Measurements from ENCODE around the gene PRM2. TPM values are rescaled to one million over a fixed set of nuclear protein-coding genes. Genes with fewer than 3 reads are reported as not detected.

PRM2 gene
- total RNA-seq, 1 experiment from 2014 or later, result not detected

- Mint-ChIP-seq H3K36me3 (ENCODE audit: insufficient read depth, unreplicated experiment) (no peaks in the 10 kb centered on the region), H3K4me1 (ENCODE audit: low read depth, unreplicated experiment) (peaks cover 19% of the 10 kb centered on the region), H3K9me3 (ENCODE audit: low read depth, unreplicated experiment) (no peaks in the 10 kb centered on the region), H3K27ac (ENCODE audit: unreplicated experiment) (no peak overlapping the region), H3K27me3 (ENCODE audit: unreplicated experiment) (peaks cover 7% of the 10 kb centered on the region), H3K4me3 (ENCODE audit: low read depth, unreplicated experiment) (no peak overlapping the region)
- DNase-seq, result no peak
- TF ChIP-seq, protein P1, sequence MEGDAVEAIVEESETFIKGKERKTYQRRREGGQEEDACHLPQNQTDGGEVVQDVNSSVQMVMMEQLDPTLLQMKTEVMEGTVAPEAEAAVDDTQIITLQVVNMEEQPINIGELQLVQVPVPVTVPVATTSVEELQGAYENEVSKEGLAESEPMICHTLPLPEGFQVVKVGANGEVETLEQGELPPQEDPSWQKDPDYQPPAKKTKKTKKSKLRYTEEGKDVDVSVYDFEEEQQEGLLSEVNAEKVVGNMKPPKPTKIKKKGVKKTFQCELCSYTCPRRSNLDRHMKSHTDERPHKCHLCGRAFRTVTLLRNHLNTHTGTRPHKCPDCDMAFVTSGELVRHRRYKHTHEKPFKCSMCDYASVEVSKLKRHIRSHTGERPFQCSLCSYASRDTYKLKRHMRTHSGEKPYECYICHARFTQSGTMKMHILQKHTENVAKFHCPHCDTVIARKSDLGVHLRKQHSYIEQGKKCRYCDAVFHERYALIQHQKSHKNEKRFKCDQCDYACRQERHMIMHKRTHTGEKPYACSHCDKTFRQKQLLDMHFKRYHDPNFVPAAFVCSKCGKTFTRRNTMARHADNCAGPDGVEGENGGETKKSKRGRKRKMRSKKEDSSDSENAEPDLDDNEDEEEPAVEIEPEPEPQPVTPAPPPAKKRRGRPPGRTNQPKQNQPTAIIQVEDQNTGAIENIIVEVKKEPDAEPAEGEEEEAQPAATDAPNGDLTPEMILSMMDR (IDR thresholded peaks at IDR 0.05; ENCODE audit: unreplicated experiment), result no peak
- CTCF ChIA-PET, result no interaction called here
- BruUV-seq (replicated peaks), result no TSS peak
- intact Hi-C loops (cut with micrococcal nuclease; ENCODE audit: unreplicated experiment), result no loop called here
Measured at GRCh38 chr16:11308493-11309283, 32.4 kb upstream of the PRM2 start.

GRCh38 chr16:11307639-11308492 is 31.6 kb upstream of the PRM2 start:
- Mint-ChIP-seq H3K9me3 (ENCODE audit: low read depth, unreplicated experiment) (no peaks in the 10 kb centered on the region), H3K4me3 (ENCODE audit: low read depth, unreplicated experiment) (no peak overlapping the region)
- BruUV-seq (replicated peaks), result no TSS peak

DNA sequence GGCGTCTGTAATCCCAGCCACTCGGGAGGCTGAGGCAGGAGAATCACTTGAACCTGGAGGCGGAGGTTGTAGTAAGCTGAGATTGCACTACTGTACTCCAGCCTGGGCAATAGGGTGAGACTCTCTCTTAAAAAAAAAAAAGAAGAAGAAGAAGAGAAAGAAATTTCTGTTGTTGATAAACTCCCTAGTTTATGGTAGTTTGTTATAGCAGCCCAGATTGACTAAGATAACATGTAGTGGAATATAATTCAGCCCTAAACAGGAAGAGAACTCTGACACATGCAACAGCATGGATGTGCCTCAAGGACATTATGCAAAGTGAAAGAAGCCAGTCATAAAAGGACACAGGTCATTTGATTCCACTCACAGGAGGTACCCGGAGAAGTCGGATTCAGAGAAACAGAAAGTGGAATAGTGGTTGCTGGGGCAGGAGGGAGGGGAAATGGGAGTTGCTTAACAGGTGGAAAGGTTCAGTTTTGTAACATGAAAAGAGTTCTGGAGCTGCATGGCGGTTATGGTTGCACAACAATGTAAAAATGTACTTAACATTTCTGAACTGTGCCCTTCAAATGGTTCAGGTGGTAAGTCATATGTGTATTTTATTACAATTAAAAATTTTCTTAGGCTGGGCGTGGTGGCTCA is 30.8 kb upstream of the PRM2 start:
- intact Hi-C loops (cut with micrococcal nuclease; ENCODE audit: unreplicated experiment), result no loop called here
- no TSS peak for BruUV-seq (replicated peaks)
- Mint-ChIP-seq H3K4me3 (ENCODE audit: low read depth, unreplicated experiment) (no peak overlapping the region), H3K36me3 (ENCODE audit: insufficient read depth, unreplicated experiment) (peaks cover 5% of the 10 kb centered on the region), H3K27me3 (ENCODE audit: unreplicated experiment) (peaks cover 7% of the 10 kb centered on the region), H3K9me3 (ENCODE audit: low read depth, unreplicated experiment) (no peaks in the 10 kb centered on the region), H3K4me1 (ENCODE audit: low read depth, unreplicated experiment) (peaks cover 19% of the 10 kb centered on the region), H3K27ac (ENCODE audit: unreplicated experiment) (no peak overlapping the region)
- TF ChIP-seq, protein P1 (IDR thresholded peaks at IDR 0.05; ENCODE audit: unreplicated experiment), result no peak
- DNase-seq, result no peak
- CTCF ChIA-PET, result no interaction called here

More at GRCh38 chr16:11307639-11308492, 31.6 kb upstream of the PRM2 start:
- H3K36me3 Mint-ChIP-seq (ENCODE audit: insufficient read depth, unreplicated experiment), result peaks cover 5% of the 10 kb centered on the region
- H3K4me1 Mint-ChIP-seq (ENCODE audit: low read depth, unreplicated experiment), result peaks cover 22% of the 10 kb centered on the region
- no peak for DNase-seq
- no peak overlapping the region for H3K27ac Mint-ChIP-seq (ENCODE audit: unreplicated experiment)
- intact Hi-C loops (cut with micrococcal nuclease; ENCODE audit: unreplicated experiment), result no loop called here
- CTCF ChIA-PET, result no interaction called here
- H3K27me3 Mint-ChIP-seq (ENCODE audit: unreplicated experiment), result peaks cover 7% of the 10 kb centered on the region
- TF ChIP-seq, protein P1 (IDR thresholded peaks at IDR 0.05; ENCODE audit: unreplicated experiment), result no peak

GRCh38 chr16:11306381-11306780 is 30.1 kb upstream of the PRM2 start:
- no peak for DNase-seq
- peaks cover 19% of the 10 kb centered on the region for H3K4me1 Mint-ChIP-seq (ENCODE audit: low read depth, unreplicated experiment)
- intact Hi-C loops (cut with micrococcal nuclease; ENCODE audit: unreplicated experiment), result no loop called here
- CTCF ChIA-PET, result no interaction called here
- H3K27me3 Mint-ChIP-seq (ENCODE audit: unreplicated experiment), result peaks cover 7% of the 10 kb centered on the region
- H3K4me3 Mint-ChIP-seq (ENCODE audit: low read depth, unreplicated experiment), result no peak overlapping the region
- no peak overlapping the region for H3K27ac Mint-ChIP-seq (ENCODE audit: unreplicated experiment)
- no TSS peak for BruUV-seq (replicated peaks)
- H3K36me3 Mint-ChIP-seq (ENCODE audit: insufficient read depth, unreplicated experiment), result peaks cover 5% of the 10 kb centered on the region
- no peaks in the 10 kb centered on the region for H3K9me3 Mint-ChIP-seq (ENCODE audit: low read depth, unreplicated experiment)
- TF ChIP-seq, protein P1 (IDR thresholded peaks at IDR 0.05; ENCODE audit: unreplicated experiment), result no peak
